Hypothalamus (tissue), 51 donors: ENCODE data around the gene DYDC1.
"Not testable (repeated sequence)": the region's sequence is repeated elsewhere in the genome, so short reads cannot be mapped to it uniquely, and the experiment has no call there.

Experiments used
- DNase-seq, 51 donors: peaks; one replicate each; lab custom pipeline; 2025; lab: John Stamatoyannopoulos, UW

DYDC1 gene

DNA sequence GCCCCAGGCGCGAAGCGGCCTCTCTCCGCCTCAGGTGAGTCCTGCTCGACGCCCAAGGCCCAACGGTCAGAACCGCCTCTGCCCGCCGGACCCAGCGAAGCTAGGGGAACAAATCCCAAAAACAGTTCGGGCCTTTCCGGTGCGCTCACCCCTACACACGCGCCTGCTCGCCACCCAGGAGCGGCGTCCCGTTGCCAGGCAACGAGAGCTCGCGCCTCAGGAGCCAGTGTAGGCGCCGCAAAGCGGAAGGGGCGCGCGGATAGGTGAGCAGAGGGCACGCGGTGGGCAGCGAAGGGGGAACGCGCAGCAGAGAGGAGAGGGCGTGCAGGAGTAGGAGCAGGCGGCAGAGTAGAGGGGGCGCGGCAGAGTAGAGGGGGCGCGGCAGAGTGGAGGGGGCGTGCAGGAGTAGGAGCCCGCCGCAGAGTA is at the start of gene DYDC1, which contains the start of gene DYDC2:
Gene DYDC1 (minus strand): TSS at position 193 of the 426 bp plus-strand sequence. CDS start 4,154 bp downstream, outside the sequence.
Gene DYDC2 (plus strand): TSS at position 219 of the 426 bp plus-strand sequence. CDS start 5,663 bp downstream, outside the sequence.
- peak in 19 of 51 donors; percentile 10 to 46 (median 28) for DNase-seq

DNA sequence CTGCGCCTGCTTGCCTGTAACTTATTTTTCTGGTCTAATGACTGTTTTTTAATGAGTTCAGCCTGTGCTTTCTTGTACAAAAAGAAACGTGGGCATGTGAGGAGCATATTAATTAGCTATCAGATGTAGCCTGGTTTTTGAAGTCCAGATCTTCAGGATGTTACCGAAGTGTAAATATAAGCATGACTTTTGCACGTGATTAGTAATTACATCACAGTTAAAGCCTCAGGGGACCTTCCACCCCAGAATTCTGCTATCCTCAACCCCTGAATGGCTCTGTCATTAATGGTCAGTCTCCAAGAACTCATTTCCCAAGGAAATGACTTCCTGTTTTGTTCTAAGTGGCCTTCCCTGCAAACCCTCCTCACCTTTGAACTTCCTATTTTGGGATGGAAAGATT is 49.6 kb upstream of the DYDC1 start:
- peak in 1 of 51 donors; percentile 32 for DNase-seq

DNA sequence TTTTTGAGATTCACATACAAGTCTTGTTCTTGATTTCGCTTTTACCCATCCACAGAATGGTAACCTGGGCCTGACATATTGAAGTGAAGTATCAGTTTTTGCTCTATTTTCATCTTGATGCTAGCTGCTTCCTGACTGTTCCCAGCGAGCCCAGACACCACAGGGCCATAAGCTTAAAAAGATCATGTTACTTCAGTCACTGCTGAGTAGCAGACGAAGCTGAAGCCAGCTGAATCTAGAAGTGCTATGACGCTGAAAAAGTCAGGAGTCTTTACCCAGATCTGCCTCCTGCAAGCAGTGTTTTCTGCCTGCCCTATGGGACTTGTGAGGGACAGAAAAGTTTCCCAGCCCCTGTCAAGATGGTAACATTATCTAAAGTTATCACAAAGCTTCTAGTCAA is 49.1 kb upstream of the DYDC1 start:
- peak in 1 of 51 donors; percentile 32 for DNase-seq

DNA sequence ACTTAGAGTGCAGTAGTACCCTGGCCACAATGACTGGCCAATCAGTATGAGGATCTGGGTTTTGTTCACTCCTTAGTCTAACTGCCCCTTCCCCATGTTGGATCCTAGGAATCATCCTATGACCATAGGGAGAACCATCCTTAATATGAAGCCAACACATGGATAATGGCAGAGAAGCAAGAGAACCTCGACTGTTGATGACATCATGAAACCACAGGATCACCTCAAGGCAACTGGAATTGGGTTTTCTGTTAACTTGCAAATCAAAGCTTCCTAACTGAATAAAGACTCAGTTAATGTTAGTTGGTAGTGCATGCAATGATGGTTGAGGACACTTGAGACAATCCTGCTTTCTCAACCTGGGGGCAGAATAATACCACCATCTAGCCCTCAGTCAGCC is 48.5 kb upstream of the DYDC1 start:
- no peak for DNase-seq

DNA sequence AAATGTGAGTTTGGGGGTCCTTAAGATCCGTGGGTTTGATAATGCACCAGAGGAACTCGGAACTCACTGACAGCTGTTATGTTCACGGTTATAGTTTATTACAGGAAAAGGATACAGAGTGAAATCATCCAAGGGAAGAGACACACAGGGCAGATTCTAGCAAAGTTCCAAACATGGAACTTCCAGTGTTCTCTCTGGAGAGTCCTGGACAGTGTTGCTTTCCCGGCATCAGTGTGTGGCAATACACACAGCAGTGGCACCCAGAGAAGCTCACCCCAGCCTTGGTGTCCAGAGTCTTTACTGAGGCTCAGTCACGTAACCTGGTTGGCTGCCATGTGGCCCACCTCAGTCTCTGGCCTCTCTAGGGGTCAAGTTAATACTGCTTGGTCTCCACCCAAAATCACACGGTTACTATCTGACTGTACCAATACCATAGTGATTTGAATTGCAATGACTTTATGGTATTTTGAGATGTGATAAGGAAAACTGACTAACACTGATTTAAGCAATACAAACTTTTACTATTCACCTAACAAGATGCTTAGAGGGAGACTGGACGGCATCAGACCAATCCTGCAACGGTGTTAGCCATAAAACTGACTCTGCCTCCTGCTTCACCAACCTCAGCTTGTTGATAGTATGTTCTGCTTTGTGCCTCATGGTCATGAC is 43.7 kb upstream of the DYDC1 start:
- DNase-seq: no peak

DNA sequence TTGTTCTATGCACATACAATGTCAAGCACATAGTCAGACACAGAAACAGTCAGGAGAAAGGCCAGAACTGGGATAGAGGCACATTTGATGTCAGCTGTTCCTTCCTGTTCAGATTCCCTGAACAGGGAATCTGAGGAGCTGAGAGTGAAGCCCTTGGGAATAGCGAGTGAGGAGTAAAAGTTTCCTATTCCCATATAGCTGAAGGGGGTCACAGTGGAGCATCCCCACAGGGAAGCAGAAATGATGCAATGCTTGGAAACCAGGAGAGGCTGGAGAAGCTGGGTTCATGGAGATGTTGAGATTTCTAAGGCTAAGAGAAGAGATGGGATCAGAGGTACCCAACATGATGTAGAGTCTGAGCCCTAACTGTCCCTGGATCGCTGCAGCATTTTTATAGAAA is 40.5 kb upstream of the DYDC1 start:
- DNase-seq: no peak

DNA sequence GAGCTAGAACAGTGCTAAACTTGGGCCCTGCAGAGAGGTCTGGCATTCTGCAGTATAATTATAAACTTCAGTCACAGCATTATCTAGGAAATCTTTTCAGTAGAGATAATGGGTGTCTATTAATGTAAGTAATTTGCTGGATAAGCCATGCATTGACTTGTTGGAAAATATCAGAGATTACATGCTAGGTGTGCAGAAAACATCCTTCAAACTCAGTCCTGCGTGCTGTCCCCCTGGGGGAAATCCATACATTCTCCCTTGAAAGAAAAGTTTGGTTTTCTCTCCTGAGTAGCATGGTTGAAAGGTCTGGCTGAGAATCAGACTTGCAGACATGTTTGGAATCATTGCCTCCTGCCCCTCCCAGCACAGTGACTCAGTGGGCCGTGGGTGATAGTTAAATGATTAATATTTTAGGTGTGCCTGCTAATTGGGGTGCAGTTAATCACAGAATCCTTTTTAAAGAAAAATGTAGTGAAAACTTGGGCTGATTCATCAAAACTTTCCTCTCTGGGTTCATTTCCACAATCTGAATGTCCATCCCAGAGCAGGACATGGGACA is 37.9 kb upstream of the DYDC1 start:
- DNase-seq: peak in 1 of 51 donors; percentile 10

DNA sequence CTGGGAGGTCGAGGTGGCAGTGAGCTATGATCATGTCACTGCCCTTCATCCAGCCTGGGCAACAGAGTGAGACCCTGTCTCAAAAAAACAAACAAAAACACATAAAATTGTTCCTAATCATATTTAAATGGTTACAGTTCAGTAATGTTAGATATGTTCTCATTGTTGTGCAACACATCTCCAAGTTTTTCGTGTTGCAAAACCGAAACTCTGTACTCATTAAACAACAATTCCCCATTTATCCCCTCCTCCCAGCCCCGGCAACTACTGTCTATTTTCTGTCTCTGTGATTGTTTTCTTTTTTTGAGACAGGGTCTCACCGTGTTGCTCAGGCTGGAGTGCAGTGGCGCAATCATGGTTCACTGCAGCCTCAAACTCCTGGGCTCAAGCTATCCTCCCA is 35.7 kb upstream of the DYDC1 start:
- DNase-seq: no peak

DNA sequence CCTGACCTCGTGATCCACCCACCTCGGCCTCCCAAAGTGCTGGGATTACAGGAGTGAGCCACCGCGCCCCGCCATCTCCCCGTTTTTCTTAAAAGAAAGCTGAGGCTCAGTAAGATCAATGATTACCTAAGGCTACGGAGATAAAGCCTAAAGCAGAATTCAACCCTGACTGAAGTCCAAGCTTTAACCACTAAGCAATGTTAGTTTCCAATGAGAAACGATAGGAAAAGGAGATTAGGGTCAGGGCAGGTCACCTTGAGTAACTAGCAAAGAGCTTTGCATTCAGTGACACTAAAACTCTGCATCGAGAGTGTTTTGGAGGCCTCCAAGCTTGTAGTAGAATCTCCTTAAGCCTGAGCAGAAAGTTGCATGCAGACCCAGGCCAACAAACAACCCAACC is 34.2 kb upstream of the DYDC1 start:
- no peak for DNase-seq

DNA sequence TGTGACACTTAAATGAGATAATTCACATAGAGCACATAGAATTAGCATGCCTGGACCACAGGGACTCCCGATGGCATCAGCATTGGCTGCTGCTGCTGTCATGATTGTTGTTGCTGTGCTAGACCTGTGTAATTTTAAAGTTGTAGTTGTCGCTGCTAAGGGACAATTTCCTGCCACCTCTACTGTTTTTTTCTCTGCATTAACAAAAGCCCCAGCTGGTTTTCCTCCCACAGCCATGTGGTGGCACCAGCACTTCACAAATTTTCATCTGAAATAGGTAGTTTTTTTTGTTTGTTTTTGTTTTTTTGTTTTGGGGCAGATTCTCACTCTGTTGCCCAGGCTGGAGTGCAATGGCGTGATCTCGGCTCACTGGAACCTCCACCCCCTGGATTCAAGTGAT is 26.4 kb upstream of the DYDC1 start:
- peak in 12 of 51 donors; percentile 1 to 28 (median 18) for DNase-seq

DNA sequence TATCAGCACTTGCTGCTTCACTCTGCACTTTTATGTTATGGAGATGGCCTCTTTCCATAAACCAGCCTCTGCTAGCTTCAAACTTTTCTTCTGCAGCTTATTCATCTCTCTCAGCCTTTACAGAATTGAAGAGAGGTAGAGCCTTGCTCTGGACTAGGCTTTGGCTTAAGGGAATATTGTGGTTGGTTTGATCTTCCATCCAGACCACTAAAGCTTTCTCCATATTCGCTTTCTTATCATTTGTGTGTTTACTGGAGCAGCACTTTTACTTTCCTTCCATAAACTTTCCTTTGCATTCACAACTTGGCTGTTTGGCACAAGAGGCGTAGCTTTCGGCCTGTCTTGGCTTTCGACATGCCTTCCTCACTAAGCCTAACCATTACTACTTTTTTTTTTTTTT is 23.6 kb upstream of the DYDC1 start:
- no peak for DNase-seq

DNA sequence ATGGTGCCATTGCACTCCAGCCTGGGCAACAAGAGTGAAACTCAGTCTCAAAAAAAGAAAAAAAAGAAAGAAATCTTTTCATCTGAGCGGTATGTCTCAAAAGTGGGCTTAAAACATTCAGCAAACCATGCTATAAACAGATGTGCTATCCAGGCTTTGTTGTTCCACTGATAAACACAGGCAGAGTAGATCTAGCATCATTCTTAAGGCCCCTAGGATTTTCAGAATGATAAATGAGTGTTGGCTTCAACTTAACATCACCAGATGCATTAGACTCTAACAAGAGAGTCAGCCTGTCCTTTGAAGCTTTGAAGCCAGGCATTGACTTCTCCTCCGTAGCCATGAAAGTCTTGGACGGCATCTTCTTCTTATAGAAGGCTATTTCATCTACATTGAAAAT is 23.1 kb upstream of the DYDC1 start:
- no peak for DNase-seq

DNA sequence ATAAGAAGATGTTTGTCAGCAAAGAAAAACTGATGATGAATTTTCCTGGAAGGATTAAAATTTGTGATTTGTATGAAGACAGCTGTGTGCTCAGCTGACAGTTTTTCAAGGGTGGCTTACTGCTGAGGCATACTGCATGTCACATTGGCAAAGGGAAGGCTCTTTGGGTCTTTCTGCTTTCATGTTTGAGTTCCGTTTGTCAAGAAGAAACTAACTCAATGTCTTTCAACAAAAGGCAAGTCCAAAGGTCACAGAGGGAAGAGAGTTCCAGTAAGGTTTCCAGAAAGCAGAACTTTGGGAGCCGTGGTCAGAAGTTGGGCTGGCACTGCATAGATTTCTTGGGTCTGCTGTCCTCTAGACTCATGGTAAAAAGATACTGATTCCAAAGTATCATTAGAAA is 16.9 kb upstream of the DYDC1 start:
- DNase-seq: no peak

DNA sequence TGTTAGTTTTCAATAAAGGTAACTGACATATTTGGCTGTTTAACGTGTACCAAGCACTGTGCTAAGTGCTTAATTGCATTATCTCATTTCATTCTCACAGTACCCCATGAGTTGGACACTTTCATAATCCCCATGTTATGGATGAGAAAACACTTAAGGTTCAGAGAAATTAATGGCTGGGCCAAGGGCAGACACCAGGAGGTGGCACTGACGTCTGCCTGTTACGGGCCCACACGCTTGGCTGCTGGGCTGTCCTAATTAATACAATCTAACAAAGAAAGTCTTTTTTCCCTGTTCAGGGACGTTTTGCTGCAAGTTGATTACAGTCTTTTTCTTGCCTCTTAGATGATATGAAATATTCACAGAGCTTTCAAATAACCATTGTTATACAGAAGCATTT is 16.1 kb upstream of the DYDC1 start:
- DNase-seq: peak in 8 of 51 donors; percentile 4 to 25 (median 12)

DNA sequence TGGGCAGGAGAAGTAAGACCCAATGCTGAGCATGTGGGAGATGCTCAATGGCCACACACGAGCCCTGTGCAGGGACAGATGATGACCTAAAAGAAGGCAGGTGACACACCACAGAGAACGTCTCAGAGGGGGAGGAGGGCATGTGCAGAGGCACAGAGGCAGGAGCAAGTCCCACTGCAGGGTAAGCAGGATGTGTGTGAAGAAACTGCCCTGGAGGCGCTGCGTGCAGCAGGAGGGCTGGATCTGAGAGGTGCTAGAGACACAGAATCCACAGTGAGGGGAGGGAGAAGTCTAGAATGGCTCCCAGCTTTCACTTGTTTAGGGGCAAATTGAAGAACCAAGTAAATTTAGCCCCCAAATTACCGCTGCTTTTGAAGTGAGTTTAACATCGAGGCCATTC is 14.9 kb upstream of the DYDC1 start:
- DNase-seq: no peak

DNA sequence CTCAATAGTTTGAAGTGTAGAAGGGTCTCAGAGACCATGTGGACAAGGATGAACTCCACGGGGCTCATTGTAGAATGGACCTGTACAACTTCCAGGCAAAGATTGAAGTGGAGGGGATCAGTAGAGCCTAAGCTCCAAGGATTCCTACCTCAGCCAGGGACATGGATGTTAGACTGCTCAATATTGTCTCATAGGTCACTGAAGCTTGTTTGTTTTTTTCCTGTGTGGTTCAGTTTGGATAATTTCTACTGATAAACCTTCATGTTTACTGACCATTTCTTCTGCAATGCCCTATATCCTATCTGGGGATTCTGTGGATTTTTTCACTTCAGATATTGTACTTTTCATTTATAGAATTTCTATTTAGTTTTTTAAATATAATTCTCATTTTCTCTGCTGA is 9.0 kb upstream of the DYDC1 start:
- no peak for DNase-seq

DNA sequence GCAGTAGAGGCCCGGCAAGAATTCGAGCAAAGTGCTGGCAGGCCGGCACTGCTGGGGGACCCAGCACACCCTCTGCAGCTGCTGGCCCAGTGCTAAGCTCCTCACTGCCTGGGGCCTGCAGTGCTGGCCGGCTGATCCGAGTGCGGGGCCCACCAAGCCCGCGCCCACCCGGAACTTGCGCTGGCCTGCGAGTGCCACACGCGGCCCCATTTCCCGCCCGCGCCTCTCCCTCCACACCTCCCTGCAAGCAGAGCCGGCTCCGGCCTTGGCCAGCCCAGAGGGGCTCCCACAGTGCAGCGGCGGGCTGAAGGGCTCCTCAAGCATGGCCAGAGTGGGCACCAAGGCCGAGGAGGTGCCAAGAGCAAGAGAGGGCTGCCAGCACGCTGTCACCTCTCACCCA is 3.1 kb upstream of the DYDC1 start:
- DNase-seq: no peak

DNA sequence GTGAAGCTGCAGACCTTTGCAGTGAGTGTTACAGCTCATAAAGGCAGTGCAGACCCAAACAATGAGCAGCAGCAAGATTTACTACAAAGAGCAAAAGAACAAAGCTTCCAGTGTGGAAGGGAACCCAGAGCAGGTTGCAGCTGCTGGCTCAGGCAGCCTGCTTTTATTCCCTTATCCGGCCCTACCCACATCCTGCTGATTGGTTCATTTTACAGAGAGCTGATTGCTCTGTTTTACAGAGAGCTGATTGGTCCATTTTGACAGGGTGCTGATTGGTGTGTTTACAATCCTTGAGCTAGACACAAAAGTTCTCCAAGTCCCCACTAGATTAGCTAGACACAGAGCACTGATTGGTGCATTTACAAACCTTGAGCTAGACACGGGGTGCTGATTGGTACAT is 2.4 kb upstream of the DYDC1 start:
- not testable (repeated sequence) for DNase-seq

DNA sequence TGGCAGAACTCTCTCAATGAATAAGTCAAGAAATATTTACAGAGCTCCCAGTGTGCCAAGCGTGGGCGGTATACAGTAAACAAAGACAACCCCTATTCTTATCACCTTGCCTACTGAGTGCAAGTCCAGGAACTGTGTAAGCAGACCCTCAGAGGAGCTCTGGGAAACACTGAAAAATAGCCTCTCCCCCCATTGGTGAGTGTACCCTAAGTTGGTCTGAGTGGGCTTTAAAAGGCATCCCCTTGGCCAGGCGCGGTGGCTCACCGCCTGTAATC is 1.2 kb upstream of the DYDC1 start:
- DNase-seq: no peak

DNA sequence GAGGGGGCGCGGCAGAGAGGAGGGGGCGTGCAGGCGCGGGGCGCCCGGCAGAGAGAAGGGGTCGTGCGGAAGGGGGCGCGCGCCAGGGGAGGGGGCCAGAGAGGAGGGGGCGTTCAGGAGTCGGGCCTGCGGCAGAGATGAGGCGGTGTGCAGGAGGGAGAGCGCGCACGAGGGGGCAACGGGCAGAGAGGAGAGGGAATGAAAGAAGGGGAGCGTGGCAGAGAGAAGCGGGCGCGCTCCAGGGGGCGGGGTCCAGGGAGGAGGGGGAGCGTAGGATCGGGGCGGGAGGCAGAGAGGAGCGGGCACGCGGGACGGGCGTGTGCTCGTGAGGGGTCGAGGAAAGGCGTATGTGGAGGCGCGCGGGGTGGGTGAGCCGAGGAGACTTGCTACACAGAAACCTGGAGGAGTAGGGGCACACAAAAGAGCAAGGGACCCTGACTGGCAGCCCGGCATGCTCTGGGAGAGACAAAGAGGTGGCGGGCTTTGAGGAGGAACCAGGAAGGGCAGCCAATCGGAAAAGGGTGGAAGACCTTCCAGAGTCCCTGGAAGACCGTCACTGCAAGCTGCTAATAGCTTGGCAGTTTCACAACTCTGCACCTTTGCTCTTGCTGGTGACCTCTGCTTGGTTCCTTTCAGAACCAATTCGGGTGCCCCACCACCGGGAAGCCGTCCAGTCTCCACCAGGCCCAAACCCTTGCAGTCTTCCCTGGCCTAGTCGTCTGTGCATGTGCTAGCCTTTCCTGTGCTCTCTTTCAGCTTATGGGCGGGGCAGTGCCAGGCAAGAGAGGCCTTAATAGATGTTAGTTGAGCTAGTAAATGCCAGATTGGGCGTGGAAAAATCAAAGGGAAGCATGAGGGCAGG is 665 bp upstream of the DYDC1 start:
- DNase-seq: peak in 2 of 51 donors; percentile 18 to 36

DNA sequence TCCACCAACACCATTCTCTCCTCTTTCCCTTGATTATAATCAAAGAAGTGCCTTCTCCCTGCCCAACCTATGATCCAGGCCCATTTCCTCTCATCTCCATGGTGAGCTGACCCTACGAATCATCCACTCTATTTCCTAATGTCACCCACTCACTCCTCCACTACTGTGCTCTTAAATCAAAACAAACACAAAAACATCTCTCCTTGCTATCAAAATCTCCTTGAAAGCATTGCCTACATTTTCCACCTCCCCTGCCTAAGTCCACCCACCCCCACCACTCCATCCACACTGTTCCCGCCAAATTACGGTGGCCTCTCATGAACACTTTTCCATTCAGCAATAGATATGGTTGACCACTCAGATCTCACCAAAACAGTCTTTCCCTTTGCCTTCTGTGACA is 5.3 kb downstream of the DYDC1 start:
- DNase-seq: no peak

DNA sequence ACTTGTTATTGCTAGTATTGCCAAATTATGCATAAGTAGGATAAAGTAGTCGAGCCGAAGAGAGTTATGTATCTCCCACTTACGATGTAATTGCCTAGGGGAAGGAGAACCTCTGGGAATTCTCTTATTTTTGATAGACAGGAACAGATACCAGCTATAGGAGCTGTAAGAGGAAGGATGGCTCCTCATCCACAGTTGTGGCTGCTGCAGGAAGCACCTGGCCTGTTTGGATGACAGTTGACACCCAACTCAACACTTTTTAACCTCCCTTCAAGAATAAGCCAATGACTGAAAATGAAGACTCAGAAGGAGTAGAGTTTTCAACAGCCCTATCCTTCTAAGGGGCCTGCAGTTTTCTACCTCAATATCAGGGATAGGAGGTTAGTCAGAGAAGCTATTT is 6.3 kb downstream of the DYDC1 start:
- DNase-seq: no peak
